ENCODE data around the gene NFIB.

GRCh38 chr9:14222149-14222835 is 91.6 kb downstream of the NFIB start:
- TF ChIP-seq POLR2A (IDR thresholded peaks at IDR 0.05) = no peak
- TF ChIP-seq CTCF (IDR thresholded peaks at IDR 0.05) = no peak

Data from uterus (tissue), 2 donors.